ENCODE results near the gene ADSL.

ADSL gene

GRCh38 chr22:40436505-40437431, 90.5 kb downstream of the ADSL start:
- peak; percentile 75 for DNase-seq (ENCODE audit: low read depth)
- H3K4me3 ChIP-seq (ENCODE audit: low read length), result no peak overlapping the region
- TF ChIP-seq, protein P1, sequence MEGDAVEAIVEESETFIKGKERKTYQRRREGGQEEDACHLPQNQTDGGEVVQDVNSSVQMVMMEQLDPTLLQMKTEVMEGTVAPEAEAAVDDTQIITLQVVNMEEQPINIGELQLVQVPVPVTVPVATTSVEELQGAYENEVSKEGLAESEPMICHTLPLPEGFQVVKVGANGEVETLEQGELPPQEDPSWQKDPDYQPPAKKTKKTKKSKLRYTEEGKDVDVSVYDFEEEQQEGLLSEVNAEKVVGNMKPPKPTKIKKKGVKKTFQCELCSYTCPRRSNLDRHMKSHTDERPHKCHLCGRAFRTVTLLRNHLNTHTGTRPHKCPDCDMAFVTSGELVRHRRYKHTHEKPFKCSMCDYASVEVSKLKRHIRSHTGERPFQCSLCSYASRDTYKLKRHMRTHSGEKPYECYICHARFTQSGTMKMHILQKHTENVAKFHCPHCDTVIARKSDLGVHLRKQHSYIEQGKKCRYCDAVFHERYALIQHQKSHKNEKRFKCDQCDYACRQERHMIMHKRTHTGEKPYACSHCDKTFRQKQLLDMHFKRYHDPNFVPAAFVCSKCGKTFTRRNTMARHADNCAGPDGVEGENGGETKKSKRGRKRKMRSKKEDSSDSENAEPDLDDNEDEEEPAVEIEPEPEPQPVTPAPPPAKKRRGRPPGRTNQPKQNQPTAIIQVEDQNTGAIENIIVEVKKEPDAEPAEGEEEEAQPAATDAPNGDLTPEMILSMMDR (IDR thresholded peaks at IDR 0.05; ENCODE audit: insufficient read depth, low read depth, low read length, missing control alignments), result peak; percentile 50

Data from epithelial cell of esophagus (primary cell).